GM10248 (cell line): Measurements from ENCODE around the gene ATP10A.

Experiments used
- CTCF ChIA-PET: fragments of 300-600 bp; sonication (Branson Sonifier 250); formaldehyde crosslinking; extraction: SDS; loops from one replicate; lab custom pipeline; 2021; ENCODE audit warnings: antibody characterized with exemption; lab: Yijun Ruan, JAX
- POLR2A ChIA-PET: fragments of 350-650 bp; sonication (Branson Sonifier 250); formaldehyde crosslinking; extraction: SDS; loops from one replicate; lab custom pipeline; 2020; ENCODE audit warnings: antibody characterized with exemption; lab: Yijun Ruan, JAX
- DNase-seq: peaks from one replicate; pipeline ENCODE4 v3.0.0; 2012; ENCODE audit errors: extremely low spot score
- TF ChIP-seq, protein P1 (sequence below): IDR thresholded peaks from 2 replicates; pipeline ENCODE4 v1.5.1; 2012; ENCODE audit warnings: mild to moderate bottlenecking, low read depth; ENCODE audit errors: extremely low read depth, missing control alignments, control extremely low read depth

ATP10A gene

DNA sequence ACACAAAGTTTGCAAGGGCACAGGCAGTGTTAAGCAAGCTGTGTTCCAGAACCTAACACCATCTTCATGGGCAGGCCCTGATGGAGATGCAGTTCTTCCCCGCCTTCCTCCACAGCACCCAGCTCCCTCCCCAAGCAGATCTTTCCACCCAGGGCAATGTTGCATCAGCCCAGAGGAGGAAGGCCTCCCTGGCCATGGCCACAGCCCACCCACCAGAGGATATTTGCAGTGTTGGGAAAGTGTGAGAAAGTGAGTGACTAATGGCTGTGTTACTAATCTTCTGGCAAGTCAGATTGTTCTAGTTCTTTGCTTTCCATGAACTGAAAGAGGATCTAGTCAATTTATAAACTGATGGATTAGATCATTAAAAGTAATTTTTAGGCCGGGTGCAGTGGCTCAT lies 42.0 kb upstream of the ATP10A start:
- ChIA-PET CTCF (no interaction called here), POLR2A (no interaction called here)
- TF ChIP-seq, protein P1, sequence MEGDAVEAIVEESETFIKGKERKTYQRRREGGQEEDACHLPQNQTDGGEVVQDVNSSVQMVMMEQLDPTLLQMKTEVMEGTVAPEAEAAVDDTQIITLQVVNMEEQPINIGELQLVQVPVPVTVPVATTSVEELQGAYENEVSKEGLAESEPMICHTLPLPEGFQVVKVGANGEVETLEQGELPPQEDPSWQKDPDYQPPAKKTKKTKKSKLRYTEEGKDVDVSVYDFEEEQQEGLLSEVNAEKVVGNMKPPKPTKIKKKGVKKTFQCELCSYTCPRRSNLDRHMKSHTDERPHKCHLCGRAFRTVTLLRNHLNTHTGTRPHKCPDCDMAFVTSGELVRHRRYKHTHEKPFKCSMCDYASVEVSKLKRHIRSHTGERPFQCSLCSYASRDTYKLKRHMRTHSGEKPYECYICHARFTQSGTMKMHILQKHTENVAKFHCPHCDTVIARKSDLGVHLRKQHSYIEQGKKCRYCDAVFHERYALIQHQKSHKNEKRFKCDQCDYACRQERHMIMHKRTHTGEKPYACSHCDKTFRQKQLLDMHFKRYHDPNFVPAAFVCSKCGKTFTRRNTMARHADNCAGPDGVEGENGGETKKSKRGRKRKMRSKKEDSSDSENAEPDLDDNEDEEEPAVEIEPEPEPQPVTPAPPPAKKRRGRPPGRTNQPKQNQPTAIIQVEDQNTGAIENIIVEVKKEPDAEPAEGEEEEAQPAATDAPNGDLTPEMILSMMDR, result no peak
- DNase-seq, result no peak

DNA sequence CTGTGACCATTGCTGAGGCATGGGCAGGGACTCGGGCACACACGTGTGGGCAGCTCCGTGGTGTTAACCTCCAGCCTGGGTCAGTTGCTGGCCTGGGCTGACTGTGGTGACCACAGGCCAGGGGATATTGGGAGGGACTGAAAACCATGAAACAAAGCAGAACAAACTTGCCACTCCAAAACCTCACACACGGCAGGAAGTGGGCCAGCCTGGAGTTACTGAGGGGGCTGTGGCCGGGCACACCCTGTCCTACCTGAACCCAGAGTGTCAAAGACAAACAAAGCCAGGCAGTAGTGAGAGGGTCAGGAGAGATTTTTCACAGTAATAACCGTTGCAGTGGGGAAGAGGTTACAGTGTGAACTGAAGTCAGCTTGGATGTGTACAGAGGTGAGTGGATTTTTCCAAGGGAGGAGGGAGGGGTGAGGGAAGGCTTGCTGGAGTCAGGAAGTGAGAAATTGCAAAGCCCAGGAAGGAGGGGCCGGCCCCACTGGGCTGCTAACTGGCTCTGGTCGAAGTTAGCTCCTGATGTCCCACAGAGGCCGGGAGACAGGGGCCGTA lies 40.0 kb upstream of the ATP10A start:
- TF ChIP-seq, protein P1, result no peak
- POLR2A ChIA-PET, result no interaction called here

DNA sequence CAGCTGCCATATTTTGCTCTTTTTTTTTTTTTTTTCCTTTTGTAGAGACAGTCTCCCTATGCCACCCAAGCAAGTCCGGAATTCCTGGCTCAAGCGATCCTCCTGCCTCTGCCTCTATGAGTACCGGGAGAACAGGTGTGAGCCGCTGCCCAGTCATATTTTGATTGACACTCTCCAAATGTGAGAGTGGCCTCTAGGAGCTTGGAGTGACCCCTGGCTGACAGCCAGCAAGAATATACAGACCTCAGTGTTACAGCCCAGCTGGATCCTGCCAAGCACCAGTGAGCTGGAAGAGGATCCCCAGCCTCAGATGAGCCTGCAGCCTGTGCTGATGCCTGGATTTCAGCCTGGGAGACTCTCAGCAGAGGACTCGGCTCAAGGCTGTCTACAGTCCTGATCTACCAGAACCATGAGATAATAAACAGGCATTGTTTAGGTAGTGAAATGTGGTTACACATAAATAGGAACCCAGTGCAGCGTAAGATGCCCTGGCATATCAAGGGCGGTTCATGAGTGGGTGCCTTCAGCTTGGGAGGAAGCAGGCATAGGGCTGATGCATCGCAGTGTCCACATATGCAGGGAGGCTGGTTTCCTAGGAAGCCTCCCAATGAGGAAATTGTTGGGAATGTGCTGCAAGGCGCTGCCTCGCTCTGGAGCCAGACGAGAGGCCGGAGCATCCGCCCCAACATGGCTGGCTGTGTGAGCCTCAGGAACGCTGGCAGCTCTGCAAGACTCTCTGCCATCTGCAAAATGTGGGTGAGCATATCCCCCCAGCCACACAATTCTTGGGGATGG lies 38.9 kb upstream of the ATP10A start:
- CTCF ChIA-PET, result interaction anchor here (1.1 to 1.6 kb wide), 2 partner anchors 9 to 31 kb away, joined by 3 to 4 read pairs; no protein-coding TSS in a partner anchor
- no peak for DNase-seq
- POLR2A ChIA-PET, result no interaction called here
- TF ChIP-seq, protein P1, result no peak

More for the DNA sequence above, 40.0 kb upstream of the ATP10A start:
- DNase-seq, result no peak
- CTCF ChIA-PET, result interaction anchor here (1.1 to 1.6 kb wide), 2 partner anchors 10 to 30 kb away, joined by 3 to 4 read pairs; no protein-coding TSS in a partner anchor

DNA sequence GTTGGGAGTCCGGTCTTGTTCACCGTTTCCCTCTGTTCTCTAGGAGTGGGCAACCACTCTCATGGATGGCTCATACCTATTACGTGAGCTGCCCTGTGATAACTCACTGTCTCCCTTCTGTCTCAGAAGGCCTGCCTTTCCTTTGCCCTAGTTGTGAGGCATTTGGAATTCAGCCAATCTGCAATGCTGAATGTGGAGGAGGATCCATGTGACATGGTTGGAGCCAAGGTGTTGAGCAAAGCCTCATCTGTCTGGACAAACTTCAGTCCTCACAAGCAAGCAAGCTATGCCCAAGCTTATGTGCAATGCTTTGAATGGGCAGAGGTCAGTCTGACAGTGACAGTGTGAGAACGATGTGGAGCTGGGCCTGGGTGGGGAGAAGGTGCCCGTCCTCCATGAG lies 37.8 kb upstream of the ATP10A start:
- DNase-seq, result no peak
- ChIA-PET CTCF (no interaction called here), POLR2A (no interaction called here)
- TF ChIP-seq, protein P1, result no peak

DNA sequence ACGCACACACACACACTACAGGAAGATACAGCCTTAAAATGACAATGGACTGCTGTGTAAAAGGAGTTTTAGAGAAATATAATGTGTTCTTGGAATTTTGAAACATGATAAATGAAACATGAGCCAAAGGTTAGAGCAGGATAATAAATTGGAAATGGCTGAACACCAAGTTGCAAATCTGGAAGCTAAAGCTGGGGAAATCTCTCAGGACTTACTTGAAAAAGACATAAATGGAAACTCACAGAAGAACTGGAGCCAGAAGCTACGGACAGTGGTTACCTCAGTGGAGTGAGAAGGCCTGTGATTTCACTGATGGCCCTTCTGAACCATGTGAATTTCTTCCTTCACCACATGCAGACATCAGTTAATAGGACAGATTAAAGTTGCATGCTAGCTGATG lies 37.3 kb upstream of the ATP10A start:
- ChIA-PET POLR2A (no interaction called here), CTCF (no interaction called here)
- no peak for DNase-seq
- TF ChIP-seq, protein P1, result no peak

DNA sequence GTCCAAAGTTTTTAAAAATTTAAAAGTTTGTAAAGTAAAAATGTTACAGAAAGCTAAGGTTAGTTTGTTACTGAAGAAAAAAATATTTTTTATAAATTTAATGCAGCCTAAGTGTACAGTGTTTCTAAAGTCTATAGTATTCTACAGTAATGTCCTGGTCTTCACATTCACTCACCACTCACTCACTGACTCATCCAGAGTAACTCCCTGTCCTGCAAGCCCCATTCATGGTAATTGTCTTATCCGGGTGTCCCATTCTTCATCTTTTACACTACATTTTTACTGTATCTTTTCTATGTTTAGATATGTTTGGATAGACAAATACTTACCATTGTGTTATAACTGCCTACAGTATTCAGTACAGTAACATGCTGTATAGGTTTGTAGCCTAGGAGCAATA lies 36.7 kb upstream of the ATP10A start:
- ChIA-PET CTCF (no interaction called here), POLR2A (no interaction called here)
- DNase-seq, result no peak
- TF ChIP-seq, protein P1, result no peak
